T-helper 1 cell (primary cell): ENCODE results near the gene CARD9.
A peak's percentile ranks its signal among the peaks of the same experiment; 100 is the strongest.

Source experiments
- DNase-seq, 5 donors: peaks; one replicate each; pipeline ENCODE4 v3.0.0-alpha.2; 2012 to 2020

CARD9 gene

GRCh38 chr9:136400038-136400834 is 26.8 kb upstream of the CARD9 start, which contains the start of gene SNAPC4:
Gene SNAPC4 (minus strand): TSS chr9:136400170. CDS start chr9:136398428, 1,742 bp downstream.
- DNase-seq = peak; percentile 74 to 90 (median 78)

- DNase-seq = peak in 3 of 5 donors; percentile 32 to 42 (median 33)
Measured at GRCh38 chr9:136399176-136400037, 25.9 kb upstream of the CARD9 start.

GRCh38 chr9:136398286-136398685 is 24.8 kb upstream of the CARD9 start:
- DNase-seq = no peak

- DNase-seq = no peak
Measured at GRCh38 chr9:136397643-136398042, 24.2 kb upstream of the CARD9 start.

GRCh38 chr9:136396219-136396515 is 22.7 kb upstream of the CARD9 start:
- no peak for DNase-seq

- DNase-seq = no peak
Measured at GRCh38 chr9:136395345-136396218, 22.1 kb upstream of the CARD9 start.

GRCh38 chr9:136395020-136395340 is 21.5 kb upstream of the CARD9 start:
- DNase-seq = no peak

- no peak for DNase-seq
Measured at GRCh38 chr9:136394312-136395019, 21.0 kb upstream of the CARD9 start.

GRCh38 chr9:136393531-136393930 is 20.1 kb upstream of the CARD9 start:
- no peak for DNase-seq

GRCh38 chr9:136392538-136393449 is 19.3 kb upstream of the CARD9 start:
- no peak for DNase-seq

- DNase-seq = no peak
Measured at GRCh38 chr9:136391737-136392537, 18.5 kb upstream of the CARD9 start.

- DNase-seq = no peak
Measured at GRCh38 chr9:136389396-136389795, 15.9 kb upstream of the CARD9 start.

- DNase-seq = no peak
Measured at GRCh38 chr9:136387217-136387616, 13.7 kb upstream of the CARD9 start.

- peak in 1 of 5 donors; percentile 66 for DNase-seq
Measured at GRCh38 chr9:136386018-136386417, 12.5 kb upstream of the CARD9 start.

- peak in 2 of 5 donors; percentile 41 to 84 for DNase-seq
Measured at GRCh38 chr9:136385015-136385414, 11.5 kb upstream of the CARD9 start.

- DNase-seq = no peak
Measured at GRCh38 chr9:136383436-136383835, 10.0 kb upstream of the CARD9 start.

- no peak for DNase-seq
Measured at GRCh38 chr9:136381966-136382513, 8.6 kb upstream of the CARD9 start.

GRCh38 chr9:136381311-136381710 is 7.8 kb upstream of the CARD9 start:
- DNase-seq = no peak

- no peak for DNase-seq
Measured at GRCh38 chr9:136380381-136380780, 6.9 kb upstream of the CARD9 start.

- no peak for DNase-seq
Measured at GRCh38 chr9:136379891-136380290, 6.4 kb upstream of the CARD9 start.
